Thyroid gland (tissue), 4 donors: ENCODE data around the gene PAQR8.

Source experiments
- POLR2A ChIP-seq, 2 donors: fragments of 450-650 bp; IDR thresholded peaks; one replicate each; pipeline ENCODE4 v1.6.1; 2017; ENCODE audit warnings: antibody characterized with exemption in 2 of 2, mild to moderate bottlenecking in 2 of 2, moderate library complexity in 1 of 2
- TF ChIP-seq, protein P1 (sequence below), 6 experiments: fragments of 200-600 bp in 3 of 6; fragments of 450-650 bp in 3 of 6; sonication (generic) in 3 of 6; IDR thresholded peaks; one replicate each; pipeline ENCODE4 v1.5.1; 2016 to 2019; ENCODE audit warnings: antibody characterized with exemption in 6 of 6, mild to moderate bottlenecking in 2 of 6, inconsistent platforms in 1 of 6, moderate library complexity in 1 of 6

DNA sequence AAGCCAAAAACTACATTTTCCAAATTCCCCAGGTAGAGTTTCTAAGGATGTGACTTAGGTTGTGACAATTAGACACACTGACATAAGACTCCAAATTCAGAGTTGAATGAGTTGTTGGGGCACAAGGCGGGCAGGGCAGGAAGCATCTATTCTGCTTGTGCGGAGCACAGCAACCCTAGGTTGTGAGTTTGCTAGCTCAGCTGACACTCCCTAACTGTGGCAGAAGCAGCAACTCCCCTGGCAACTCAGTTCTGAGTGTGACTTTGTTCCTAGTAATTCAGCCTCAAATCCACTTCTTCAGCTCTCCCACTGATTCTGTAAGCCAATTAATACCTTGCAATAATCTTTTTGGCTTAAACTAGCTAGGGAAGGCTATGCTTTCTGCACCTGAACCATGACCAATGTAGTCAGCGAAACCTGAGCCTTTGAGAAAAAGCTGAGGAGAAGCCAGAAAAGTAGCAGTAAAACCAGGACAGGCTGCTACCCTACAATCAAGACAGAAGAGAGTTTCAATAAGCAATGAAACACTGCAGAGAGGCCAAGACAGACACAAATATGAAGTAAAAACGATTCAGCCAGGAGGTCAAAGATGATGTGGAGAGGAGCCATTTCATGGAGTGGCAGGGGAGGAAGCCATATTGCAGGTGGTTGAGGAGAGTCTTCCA is 30.0 kb upstream of the PAQR8 start:
- TF ChIP-seq, protein P1, sequence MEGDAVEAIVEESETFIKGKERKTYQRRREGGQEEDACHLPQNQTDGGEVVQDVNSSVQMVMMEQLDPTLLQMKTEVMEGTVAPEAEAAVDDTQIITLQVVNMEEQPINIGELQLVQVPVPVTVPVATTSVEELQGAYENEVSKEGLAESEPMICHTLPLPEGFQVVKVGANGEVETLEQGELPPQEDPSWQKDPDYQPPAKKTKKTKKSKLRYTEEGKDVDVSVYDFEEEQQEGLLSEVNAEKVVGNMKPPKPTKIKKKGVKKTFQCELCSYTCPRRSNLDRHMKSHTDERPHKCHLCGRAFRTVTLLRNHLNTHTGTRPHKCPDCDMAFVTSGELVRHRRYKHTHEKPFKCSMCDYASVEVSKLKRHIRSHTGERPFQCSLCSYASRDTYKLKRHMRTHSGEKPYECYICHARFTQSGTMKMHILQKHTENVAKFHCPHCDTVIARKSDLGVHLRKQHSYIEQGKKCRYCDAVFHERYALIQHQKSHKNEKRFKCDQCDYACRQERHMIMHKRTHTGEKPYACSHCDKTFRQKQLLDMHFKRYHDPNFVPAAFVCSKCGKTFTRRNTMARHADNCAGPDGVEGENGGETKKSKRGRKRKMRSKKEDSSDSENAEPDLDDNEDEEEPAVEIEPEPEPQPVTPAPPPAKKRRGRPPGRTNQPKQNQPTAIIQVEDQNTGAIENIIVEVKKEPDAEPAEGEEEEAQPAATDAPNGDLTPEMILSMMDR (IDR thresholded peaks at IDR 0.05): no peak
- TF ChIP-seq POLR2A (IDR thresholded peaks at IDR 0.05): no peak
